ENCODE results near the gene GMPPA. TPM values are rescaled to one million over a fixed set of nuclear protein-coding genes. Genes with fewer than 3 reads are reported as not detected.

The GMPPA gene
- total RNA-seq, 1 experiment from 2014 or later: 32.0 TPM

GRCh38 chr2:219502618-219503017 lies 3.9 kb downstream of the GMPPA start:
- H3K4me1 ChIP-seq (ENCODE audit: insufficient read depth, low read length): peaks cover 17% of the 10 kb centered on the region; the same call in 1 of the 2 replicates
- H3K18ac ChIP-seq (ENCODE audit: insufficient read length, low read depth, low read length): no peak overlapping the region
- H3T11ph ChIP-seq (ENCODE audit: low read length): no peak overlapping the region
- Mint-ChIP-seq H3K4me1 (peaks cover 50 to 52% of the 10 kb centered on the region in 2 experiments), H3K27me3 (ENCODE audit: low read depth) (peaks cover 5% of the 10 kb centered on the region), H3K36me3 (ENCODE audit: insufficient read depth in 1 of 3, low read depth in 3 of 3) (peaks cover 16 to 19% (median 17%) of the 10 kb centered on the region in 3 experiments), H3K4me3 (no peak overlapping the region), H3K9me3 (no peaks in the 10 kb centered on the region), H3K27ac (no peak overlapping the region; a peak in 1 of 7 replicates)
- H2AK5ac ChIP-seq (ENCODE audit: insufficient read length, low read length): no peak overlapping the region
- H2BK15ac ChIP-seq (ENCODE audit: low read depth, low read length): no peak overlapping the region
- H4K8ac ChIP-seq (replicated peaks; ENCODE audit: insufficient read length, low read depth, low read length): no peak overlapping the region
- DNase-seq: no peak
- no peak overlapping the region for H3K56ac ChIP-seq (ENCODE audit: insufficient read length, low read depth, low read length)
- H3K79me1 ChIP-seq (ENCODE audit: insufficient read depth, low read depth, low read length, poor library complexity, severe bottlenecking): no peaks in the 10 kb centered on the region
- no peak overlapping the region for H4K5ac ChIP-seq (ENCODE audit: insufficient read length, low read depth, low read length)
- no peak overlapping the region for H3K23ac ChIP-seq (ENCODE audit: insufficient read length, low read depth, low read length)
- H4K20me1 ChIP-seq (ENCODE audit: control insufficient read depth, insufficient read depth, insufficient read length): peaks cover 5% of the 10 kb centered on the region
- peaks cover 13% of the 10 kb centered on the region for H3K23me2 ChIP-seq (ENCODE audit: insufficient read length, low read depth, low read length, poor library complexity, severe bottlenecking)
- H2BK20ac ChIP-seq (ENCODE audit: low read depth, low read length, poor library complexity, severe bottlenecking): no peak overlapping the region
- no peak overlapping the region for H2AFZ ChIP-seq (ENCODE audit: low read length)
- no peak overlapping the region for H3K27ac ChIP-seq (ENCODE audit: insufficient read length, low read depth, low read length)
- no peak for TF ChIP-seq CTCF (conservative IDR thresholded peaks at IDR 0.05)
- H2BK5ac ChIP-seq (ENCODE audit: insufficient read length, low read length): no peak overlapping the region
- H2BK12ac ChIP-seq (ENCODE audit: insufficient read length, low read depth, low read length): no peak overlapping the region
- no peaks in the 10 kb centered on the region for H3K79me2 ChIP-seq (ENCODE audit: insufficient read depth, low read length)
- H2BK120ac ChIP-seq (ENCODE audit: low read depth, low read length, poor library complexity, severe bottlenecking): no peak overlapping the region
- no peak overlapping the region for H3K4ac ChIP-seq (ENCODE audit: low read depth, low read length)
- H3K27me3 ChIP-seq (ENCODE audit: insufficient read depth, low read length): no peaks in the 10 kb centered on the region; the same call in 1 of the 2 replicates
- H4K91ac ChIP-seq (ENCODE audit: insufficient read length, low read depth, low read length): no peak overlapping the region
- no peak overlapping the region for H3K14ac ChIP-seq (ENCODE audit: insufficient read depth, low read length)
- no peak overlapping the region for H3K4me2 ChIP-seq (ENCODE audit: insufficient read depth, insufficient read length, low read length)
- H3K9me3 ChIP-seq (ENCODE audit: control insufficient read depth, low read depth, low read length): no peaks in the 10 kb centered on the region
- H3K9ac ChIP-seq (ENCODE audit: extremely low read depth, insufficient read length, low read length): no peak overlapping the region
